Trophoblast cell (in vitro differentiated cells and primary cell): ENCODE results near the gene IYD.

Experiments
- DNase-seq, 2 donors: peaks; one replicate each; pipeline ENCODE4 v3.0.0-alpha.2; 2016
- H2AFZ ChIP-seq: 2 replicates; pipeline ENCODE4 v1.6.1; 2013; ENCODE audit warnings: low read length, moderate library complexity, mild to moderate bottlenecking; ENCODE audit not compliant: insufficient read depth, poor library complexity
- H2AK5ac ChIP-seq: 2 replicates; pipeline ENCODE4 v1.6.1; 2013; ENCODE audit warnings: mild to moderate bottlenecking, low read length
- H2BK120ac ChIP-seq: 2 replicates; pipeline ENCODE4 v1.6.1; 2013; ENCODE audit warnings: low read length, mild to moderate bottlenecking, moderate library complexity; ENCODE audit not compliant: insufficient read depth, poor library complexity
- H2BK12ac ChIP-seq: 2 replicates; pipeline ENCODE4 v1.6.1; 2013; ENCODE audit warnings: mild to moderate bottlenecking, low read length, moderate library complexity
- H2BK5ac ChIP-seq: 2 replicates; pipeline ENCODE4 v1.6.1; 2013; ENCODE audit warnings: low read length, low read depth, moderate library complexity, mild to moderate bottlenecking; ENCODE audit not compliant: poor library complexity
- H3K14ac ChIP-seq: 2 replicates; pipeline ENCODE4 v1.6.1; 2013; ENCODE audit warnings: mild to moderate bottlenecking, low read length
- H3K18ac ChIP-seq: 2 replicates; pipeline ENCODE4 v1.6.1; 2013; ENCODE audit warnings: mild to moderate bottlenecking, low read length
- H3K23ac ChIP-seq: 2 replicates; pipeline ENCODE4 v1.6.1; 2013; ENCODE audit warnings: low read length
- H3K27ac ChIP-seq: 2 replicates; pipeline ENCODE4 v1.5.1; 2013; ENCODE audit warnings: low read depth, mild to moderate bottlenecking, inconsistent platforms, low read length, moderate library complexity
- H3K27me3 ChIP-seq: 2 replicates; pipeline ENCODE4 v1.6.1; 2013; ENCODE audit warnings: inconsistent platforms, mild to moderate bottlenecking, low read length, moderate library complexity; ENCODE audit not compliant: insufficient read depth
- H3K36me3 ChIP-seq, 2 experiments: 1 replicate in 1 of 2; 2 replicates in 1 of 2; pipeline ENCODE4 v1.6.1; 2013; ENCODE audit warnings: low read length in 2 of 2, mild to moderate bottlenecking in 2 of 2, moderate library complexity in 1 of 2; ENCODE audit not compliant: insufficient read depth in 2 of 2, control insufficient read depth in 1 of 2
- H3K4ac ChIP-seq: 2 replicates; pipeline ENCODE4 v1.6.1; 2013; ENCODE audit warnings: low read depth, mild to moderate bottlenecking, low read length, moderate library complexity
- H3K4me1 ChIP-seq, 2 experiments: 1 replicate in 1 of 2; 2 replicates in 1 of 2; pipeline ENCODE4 v1.6.1; 2013; ENCODE audit warnings: low read length in 2 of 2, mild to moderate bottlenecking in 2 of 2, moderate library complexity in 1 of 2; ENCODE audit not compliant: insufficient read depth in 2 of 2, control insufficient read depth in 1 of 2
- H3K4me2 ChIP-seq: 2 replicates; pipeline ENCODE4 v1.6.1; 2013; ENCODE audit warnings: inconsistent platforms, mild to moderate bottlenecking, low read length, moderate library complexity
- H3K4me3 ChIP-seq: 2 replicates; pipeline ENCODE4 v1.5.1; 2013; ENCODE audit warnings: mild to moderate bottlenecking, low read depth, low read length, inconsistent platforms
- H3K79me1 ChIP-seq: one replicate; pipeline ENCODE4 v1.6.1; 2013; ENCODE audit warnings: low read length
- H3K79me2 ChIP-seq: 2 replicates; pipeline ENCODE4 v1.6.1; 2013; ENCODE audit warnings: low read length, mild to moderate bottlenecking; ENCODE audit not compliant: control insufficient read depth, insufficient read depth, poor library complexity
- H3K9ac ChIP-seq: 2 replicates; pipeline ENCODE4 v1.6.1; 2013; ENCODE audit warnings: mild to moderate bottlenecking, low read length
- H3K9me3 ChIP-seq: 2 replicates; pipeline ENCODE4 v1.6.1; 2013; ENCODE audit warnings: low read depth, mild to moderate bottlenecking, control low read depth, inconsistent platforms, low read length; ENCODE audit not compliant: insufficient read depth
- H4K12ac ChIP-seq: 2 replicates; pipeline ENCODE4 v1.6.1; 2013; ENCODE audit warnings: low read depth, mild to moderate bottlenecking, low read length, moderate library complexity
- H4K8ac ChIP-seq: 2 replicates; pipeline ENCODE4 v1.6.1; 2013; ENCODE audit warnings: low read depth, mild to moderate bottlenecking, low read length, moderate library complexity
- H4K91ac ChIP-seq: one replicate; pipeline ENCODE4 v1.6.1; 2013; ENCODE audit warnings: low read depth, mild to moderate bottlenecking, low read length, moderate library complexity
- WGBS: extraction: QIAGEN DNeasy Blood & Tissue Kit; methylation state at CpG from one replicate; pipeline ENCODE4 v1.1.7; 2013; ENCODE audit warnings: missing lambda C conversion rate; ENCODE audit not compliant: insufficient read length, insufficient coverage; ENCODE audit errors: extremely low coverage; 5-methylcytosine and 5-hydroxymethylcytosine counted together

Gene IYD

DNA sequence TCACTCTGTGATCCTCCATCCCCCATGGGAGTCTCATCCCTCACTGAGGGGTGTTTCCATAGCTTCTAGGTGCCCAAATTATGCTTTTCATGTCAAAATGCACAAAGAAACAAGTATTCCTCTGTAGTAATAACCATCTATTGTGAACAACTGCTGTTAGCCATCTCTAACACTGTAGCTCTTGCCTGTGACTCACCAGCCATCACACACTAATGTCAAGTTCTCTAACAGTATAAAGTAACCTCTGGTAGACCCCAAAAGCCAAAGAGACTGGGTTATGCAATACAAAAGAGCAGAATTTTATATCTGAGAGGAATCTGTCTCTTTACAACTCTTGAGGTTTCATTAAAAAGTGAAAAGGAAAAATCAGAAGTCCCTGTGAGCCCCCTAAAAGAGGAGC, 25.4 kb upstream of the IYD start:
- no peaks in the 10 kb centered on the region for H3K79me1 ChIP-seq
- H3K79me2 ChIP-seq: no peaks in the 10 kb centered on the region
- no peak overlapping the region for H3K23ac ChIP-seq
- no peak overlapping the region for H3K27ac ChIP-seq
- H3K4me3 ChIP-seq: no peak overlapping the region
- H4K91ac ChIP-seq: no peak overlapping the region
- H3K4me1 ChIP-seq: peaks cover 2% of the 10 kb centered on the region in 2 experiments
- H2BK5ac ChIP-seq: no peak overlapping the region
- H3K9me3 ChIP-seq: peaks cover 2% of the 10 kb centered on the region
- peak overlapping the region; percentile 56 for H3K9ac ChIP-seq
- DNase-seq: no peak
- H3K14ac ChIP-seq: no peak overlapping the region
- H3K4ac ChIP-seq: no peak overlapping the region
- no peak overlapping the region for H2AK5ac ChIP-seq
- no peak overlapping the region for H4K8ac ChIP-seq
- H4K12ac ChIP-seq: no peak overlapping the region
- no peaks in the 10 kb centered on the region for H3K36me3 ChIP-seq
- H2AFZ ChIP-seq: no peak overlapping the region
- no peak overlapping the region for H2BK12ac ChIP-seq
- no peak overlapping the region for H3K18ac ChIP-seq
- no peak overlapping the region for H3K4me2 ChIP-seq
- H3K27me3 ChIP-seq: no peaks in the 10 kb centered on the region
- no peak overlapping the region for H2BK120ac ChIP-seq

DNA sequence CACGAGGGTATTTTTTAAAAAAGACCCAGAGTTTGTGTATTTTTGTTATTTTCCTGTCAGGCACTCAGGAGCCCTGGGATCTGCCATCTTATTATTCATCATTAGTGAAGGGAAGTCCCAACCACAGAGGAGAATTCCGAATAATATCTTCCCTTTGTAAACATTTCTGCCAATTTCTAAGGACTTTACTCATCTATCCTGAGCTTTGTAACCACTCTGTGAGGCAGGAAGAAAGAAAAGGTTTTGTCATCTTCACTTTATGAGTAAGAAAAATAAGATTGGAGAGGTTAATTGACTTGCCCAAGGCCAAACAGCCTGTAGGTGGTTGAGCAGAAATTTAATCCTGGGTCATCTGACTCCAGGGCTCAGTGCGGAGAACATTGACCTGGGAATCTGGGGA, 23.0 kb upstream of the IYD start:
- Histone ChIP-seq H3K79me2 (no peaks in the 10 kb centered on the region), H3K4me3 (no peak overlapping the region), H2AK5ac (no peak overlapping the region), H3K4me2 (no peak overlapping the region), H3K4me1 (peaks cover 2% of the 10 kb centered on the region in 2 experiments), H3K4ac (no peak overlapping the region), H3K27me3 (no peaks in the 10 kb centered on the region), H2BK120ac (no peak overlapping the region), H2BK5ac (no peak overlapping the region), H2AFZ (no peak overlapping the region), H4K12ac (no peak overlapping the region), H3K14ac (no peak overlapping the region), H3K18ac (no peak overlapping the region), H3K9me3 (peaks cover 2% of the 10 kb centered on the region), H3K23ac (no peak overlapping the region), H3K9ac (no peak overlapping the region), H3K79me1 (no peaks in the 10 kb centered on the region), H3K27ac (no peak overlapping the region), H2BK12ac (no peak overlapping the region), H3K36me3 (no peaks in the 10 kb centered on the region), H4K8ac (no peak overlapping the region), H4K91ac (no peak overlapping the region)
- WGBS: no CpG with 5 or more reads among the region's 3 CpGs
- DNase-seq: no peak

DNA sequence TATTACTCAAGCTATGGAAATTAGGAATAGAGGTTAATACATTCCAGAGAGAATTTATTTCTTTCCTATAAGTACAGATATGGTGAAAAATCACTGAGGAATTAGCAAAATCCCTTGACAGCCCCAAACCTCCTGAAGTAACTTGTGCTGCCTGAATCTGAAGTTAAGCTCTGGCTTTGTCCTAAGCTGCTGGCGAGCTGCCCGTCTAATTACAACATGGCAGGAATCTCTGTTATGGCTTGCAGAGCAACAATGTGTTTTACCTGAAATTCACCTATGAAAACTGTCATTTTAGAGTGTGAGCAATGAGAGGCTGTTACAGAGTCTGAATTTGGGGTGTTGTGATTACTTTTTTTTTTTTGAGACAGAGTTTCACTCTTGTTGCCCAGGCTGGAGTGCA, 22.5 kb upstream of the IYD start:
- no peak overlapping the region for H3K9ac ChIP-seq
- no peak overlapping the region for H4K91ac ChIP-seq
- no peaks in the 10 kb centered on the region for H3K4me1 ChIP-seq
- H2BK5ac ChIP-seq: no peak overlapping the region
- H3K79me1 ChIP-seq: no peaks in the 10 kb centered on the region
- no peak overlapping the region for H3K27ac ChIP-seq
- no peak overlapping the region for H3K4me2 ChIP-seq
- H4K8ac ChIP-seq: no peak overlapping the region
- H3K79me2 ChIP-seq: no peaks in the 10 kb centered on the region
- no peak overlapping the region for H2BK120ac ChIP-seq
- H3K14ac ChIP-seq: no peak overlapping the region
- DNase-seq: no peak
- no peak overlapping the region for H3K23ac ChIP-seq
- H4K12ac ChIP-seq: no peak overlapping the region
- no peaks in the 10 kb centered on the region for H3K27me3 ChIP-seq
- H2BK12ac ChIP-seq: no peak overlapping the region
- H2AK5ac ChIP-seq: no peak overlapping the region
- H2AFZ ChIP-seq: no peak overlapping the region
- H3K36me3 ChIP-seq: no peaks in the 10 kb centered on the region
- H3K18ac ChIP-seq: no peak overlapping the region
- H3K9me3 ChIP-seq: peaks cover 2% of the 10 kb centered on the region
- H3K4ac ChIP-seq: no peak overlapping the region
- H3K4me3 ChIP-seq: no peak overlapping the region
- no CpG with 5 or more reads among the region's 2 CpGs for WGBS

DNA sequence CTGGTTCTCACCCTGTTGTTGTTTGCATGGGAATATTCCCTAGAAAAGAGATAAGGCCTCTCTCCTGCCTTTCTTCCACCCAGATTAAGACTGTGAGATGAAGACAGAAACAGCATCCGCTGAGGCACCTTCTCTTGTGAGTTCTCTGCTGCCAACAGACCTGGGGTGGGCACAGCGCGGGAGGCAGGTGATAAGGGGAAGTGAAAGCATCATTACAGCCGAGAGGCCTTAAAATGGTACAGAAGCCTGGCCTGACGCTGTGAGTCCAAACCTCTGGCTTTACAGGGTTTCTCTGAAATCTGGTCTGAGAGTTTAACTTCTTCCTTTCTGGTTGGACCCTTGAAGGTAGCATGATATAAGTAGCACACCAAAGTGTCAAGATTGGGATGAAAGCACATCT, 21.0 kb upstream of the IYD start:
- Histone ChIP-seq H3K18ac (no peak overlapping the region), H2AK5ac (no peak overlapping the region), H3K4me1 (no peaks in the 10 kb centered on the region), H3K14ac (no peak overlapping the region), H3K23ac (no peak overlapping the region), H3K79me2 (no peaks in the 10 kb centered on the region), H2BK120ac (no peak overlapping the region), H3K9me3 (peaks cover 2% of the 10 kb centered on the region), H2BK5ac (no peak overlapping the region), H4K12ac (no peak overlapping the region), H3K9ac (no peak overlapping the region), H2BK12ac (no peak overlapping the region), H3K27ac (no peak overlapping the region), H3K79me1 (no peaks in the 10 kb centered on the region), H3K27me3 (no peaks in the 10 kb centered on the region), H3K4me2 (no peak overlapping the region), H4K91ac (no peak overlapping the region), H3K4ac (no peak overlapping the region), H2AFZ (no peak overlapping the region), H3K36me3 (no peaks in the 10 kb centered on the region), H4K8ac (no peak overlapping the region), H3K4me3 (no peak overlapping the region)
- DNase-seq: no peak
- no CpG with 5 or more reads among the region's 5 CpGs for WGBS
